Right cardiac atrium (tissue), 5 donors: Measurements from ENCODE around the gene KLHL21. TPM values are rescaled to one million over a fixed set of nuclear protein-coding genes. Genes with fewer than 3 reads are reported as not detected.
"Not testable (repeated sequence)": the region's sequence is repeated elsewhere in the genome, so short reads cannot be mapped to it uniquely, and the experiment has no call there.

Experiments
- ATAC-seq, 2 donors: fragments of 200-7000 bp; cut with Tn5 transposase; one replicate each; pipeline versions ENCODE4 v1.8.0 to v1.9.1; 2020; ENCODE audit warnings: moderate library complexity in 2 of 2, mild to moderate bottlenecking in 1 of 2
- DNase-seq, 3 donors: peaks; one replicate each; pipeline ENCODE4 v3.0.0-alpha.2; 2020
- H3K27ac ChIP-seq: one replicate; pipeline ENCODE4 v1.5.1; 2013; ENCODE audit warnings: mild to moderate bottlenecking, low read length, control low read depth, moderate library complexity
- H3K27me3 ChIP-seq: one replicate; pipeline ENCODE4 v1.6.1; 2013; ENCODE audit not compliant: control insufficient read depth, insufficient read depth
- H3K4me1 ChIP-seq: one replicate; pipeline ENCODE4 v1.6.1; 2013; ENCODE audit warnings: low read length; ENCODE audit not compliant: control insufficient read depth, insufficient read depth
- H3K4me3 ChIP-seq: one replicate; pipeline ENCODE4 v1.5.1; 2013; ENCODE audit warnings: low read length, control low read depth
- H3K9me3 ChIP-seq: one replicate; pipeline ENCODE4 v1.6.1; 2013; ENCODE audit warnings: low read length; ENCODE audit not compliant: control insufficient read depth
- WGBS: extraction: QIAGEN DNeasy Blood & Tissue Kit; methylation state at CpG from one replicate; pipeline ENCODE4 v1.1.7; 2013; 5-methylcytosine and 5-hydroxymethylcytosine counted together
- intact Hi-C, 4 donors: fragments of 100-400 bp; cut with DNase I; formaldehyde crosslinking; loops; one replicate each; pipeline versions ENCODE4 v1.11.0 to v1.14.0; 2022 to 2023
- long read RNA-seq, 4 donors: library from polyadenylated mRNA; unstranded; transcript quantifications; one replicate each; pipeline ENCODE4 v2.0.0, GENCODE V29; 2020 to 2021
- polyA plus RNA-seq: library from polyadenylated mRNA; stranded (reverse); fragments of 200-250 nt; gene quantifications from one replicate; pipeline ENCODE4 v1.2.3, GENCODE V29; 2013
- total RNA-seq, 4 donors: library from RNA; stranded (reverse); fragmentation: NEBNext Ultra II Directional; extraction: Animal tissue kit (Norgen Biotek cat#: 25700); gene quantifications; one replicate each; pipeline ENCODE4 v1.2.1, GENCODE V29; 2021
- donor health status: healthy with polysubstance abuse.
- donor health status: DM: no; HTN: yes; CAD: no.
- donor health status: DM: no; HTN: no; CAD: no.
- donor health status: DM: no; HTN: yes; CAD: no; lungs with severe emphysema.
- donor health status: DM: yes; HTN: yes; CAD: no.

KLHL21 gene, protein sequence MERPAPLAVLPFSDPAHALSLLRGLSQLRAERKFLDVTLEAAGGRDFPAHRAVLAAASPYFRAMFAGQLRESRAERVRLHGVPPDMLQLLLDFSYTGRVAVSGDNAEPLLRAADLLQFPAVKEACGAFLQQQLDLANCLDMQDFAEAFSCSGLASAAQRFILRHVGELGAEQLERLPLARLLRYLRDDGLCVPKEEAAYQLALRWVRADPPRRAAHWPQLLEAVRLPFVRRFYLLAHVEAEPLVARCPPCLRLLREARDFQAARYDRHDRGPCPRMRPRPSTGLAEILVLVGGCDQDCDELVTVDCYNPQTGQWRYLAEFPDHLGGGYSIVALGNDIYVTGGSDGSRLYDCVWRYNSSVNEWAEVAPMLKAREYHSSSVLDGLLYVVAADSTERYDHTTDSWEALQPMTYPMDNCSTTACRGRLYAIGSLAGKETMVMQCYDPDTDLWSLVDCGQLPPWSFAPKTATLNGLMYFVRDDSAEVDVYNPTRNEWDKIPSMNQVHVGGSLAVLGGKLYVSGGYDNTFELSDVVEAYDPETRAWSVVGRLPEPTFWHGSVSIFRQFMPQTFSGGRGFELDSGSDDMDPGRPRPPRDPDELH
- 10 to 100 TPM; 54.9 to 71.3 (median 65.9) TPM for total RNA-seq
- 57.7 TPM for polyA plus RNA-seq
- long read RNA-seq, donor 1, full-length matches to known transcripts = 99 of 176 reads
- long read RNA-seq, donor 1, partial matches to known transcripts = 12 of 176 reads
- long read RNA-seq, donor 1, other reads (novel, unspliced or antisense) = 65 of 176 reads
- long read RNA-seq, donor 2, full-length matches to known transcripts = 238 of 276 reads
- long read RNA-seq, donor 2, partial matches to known transcripts = 33 of 276 reads
- long read RNA-seq, donor 2, other reads (novel, unspliced or antisense) = 5 of 276 reads
- long read RNA-seq, donor 3, full-length matches to known transcripts = 355 of 445 reads
- long read RNA-seq, donor 3, partial matches to known transcripts = 25 of 445 reads
- long read RNA-seq, donor 3, other reads (novel, unspliced or antisense) = 65 of 445 reads
- long read RNA-seq, donor 4, full-length matches to known transcripts = 183 of 221 reads
- long read RNA-seq, donor 4, partial matches to known transcripts = 10 of 221 reads
- long read RNA-seq, donor 4, other reads (novel, unspliced or antisense) = 28 of 221 reads

DNA sequence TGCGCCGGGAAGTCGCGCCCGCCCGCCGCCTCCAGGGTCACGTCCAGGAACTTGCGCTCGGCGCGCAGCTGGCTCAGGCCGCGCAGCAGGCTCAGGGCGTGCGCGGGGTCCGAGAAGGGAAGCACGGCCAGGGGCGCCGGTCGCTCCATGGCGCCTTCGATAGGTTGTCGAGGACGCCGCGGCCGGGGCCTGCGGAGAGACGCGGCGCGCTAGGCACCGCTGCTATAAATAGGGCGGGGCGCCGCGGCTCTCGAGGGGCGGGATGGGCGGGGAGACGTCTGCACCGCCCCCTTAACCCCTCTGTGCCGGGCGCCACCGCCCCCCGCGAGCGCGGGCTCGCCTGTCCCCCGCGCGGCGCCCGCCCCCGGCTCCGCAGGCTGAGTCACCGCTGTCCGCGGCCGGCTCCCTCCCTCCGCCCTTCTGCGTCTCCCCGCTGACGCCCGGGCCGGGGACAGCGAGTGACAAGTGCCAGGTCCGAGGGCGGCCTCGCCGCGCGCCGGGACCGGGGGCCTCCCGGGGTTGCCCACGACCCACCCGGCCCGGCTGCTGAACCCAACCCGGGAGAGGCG, at the start of gene KLHL21:
TSS of gene KLHL21 (minus strand) at position 201 of the 569 bp plus-strand sequence. CDS start at position 149, 52 bp downstream.
- DNase-seq (peak; percentile 93 to 97 (median 96)), ATAC-seq (peak; percentile 86 to 87)
- Histone ChIP-seq H3K27me3 (no peaks in the 10 kb centered on the region), H3K9me3 (no peaks in the 10 kb centered on the region), H3K4me1 (peaks cover 12% of the 10 kb centered on the region), H3K27ac (peak within 1 kb of the TSS; percentile 94), H3K4me3 (peak within 1 kb of the TSS; percentile 73)
- intact Hi-C loops = no loop called here
- WGBS = under 1% methylated on average over 84 of the region's 84 CpGs

DNA sequence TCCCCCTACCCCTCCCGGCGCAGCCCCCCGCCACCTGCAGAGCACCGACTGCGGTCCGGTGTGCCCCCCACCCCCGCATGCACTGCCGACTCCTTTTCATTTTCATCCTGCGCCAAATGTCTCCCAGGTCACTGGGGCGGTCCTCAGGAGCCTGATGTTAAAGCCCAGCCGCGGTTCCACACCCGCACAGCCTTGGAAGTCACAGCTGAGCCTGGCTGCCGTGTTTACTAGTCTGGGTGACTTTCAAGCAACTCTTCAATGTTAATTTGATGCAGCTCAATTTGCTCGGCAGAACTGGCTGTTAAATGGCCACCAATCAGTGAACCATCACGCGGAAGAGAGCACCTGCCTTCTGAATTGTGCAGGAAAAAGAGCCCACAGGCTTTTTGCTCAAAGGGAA, 49.2 kb upstream of the KLHL21 start:
- Histone ChIP-seq H3K27ac (no peak overlapping the region), H3K4me3 (no peak overlapping the region), H3K9me3 (no peaks in the 10 kb centered on the region), H3K27me3 (no peaks in the 10 kb centered on the region), H3K4me1 (no peaks in the 10 kb centered on the region)
- intact Hi-C loops = no loop called here
- ATAC-seq (no peak), DNase-seq (no peak)
- WGBS = 92% methylated on average over 17 of the region's 17 CpGs

DNA sequence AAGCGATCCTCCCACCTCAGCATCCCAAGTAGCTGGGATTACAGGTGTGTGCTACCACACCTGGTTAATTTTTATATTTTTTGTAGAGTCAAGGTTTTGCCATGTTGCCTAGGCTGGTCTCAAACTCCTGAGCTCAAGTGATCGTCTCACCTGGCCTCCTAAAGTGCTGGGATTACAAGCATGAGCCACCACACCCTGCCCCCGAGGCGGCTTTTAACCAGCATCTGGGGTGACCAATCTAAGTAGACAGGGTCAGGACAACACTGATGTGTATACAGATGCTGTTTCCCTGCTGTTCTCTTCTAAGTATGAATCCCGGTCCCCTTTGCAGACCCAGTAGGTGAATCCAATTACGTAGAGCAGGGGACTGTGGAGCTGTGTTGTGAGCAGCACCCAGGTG, 45.9 kb upstream of the KLHL21 start:
- no peaks in the 10 kb centered on the region for H3K27me3 ChIP-seq
- DNase-seq (no peak), ATAC-seq (no peak)
- H3K4me3 ChIP-seq = no peak overlapping the region
- no peak overlapping the region for H3K27ac ChIP-seq
- no peaks in the 10 kb centered on the region for H3K9me3 ChIP-seq
- intact Hi-C loops = loop anchor here in 2 of 4 donors (5.0 kb wide), 2 partner anchors 96 to 161 kb away; partner anchors contain the start of gene NOL9 (in 1 of the 2)
- no peaks in the 10 kb centered on the region for H3K4me1 ChIP-seq
- 94% methylated on average over 6 of the region's 6 CpGs for WGBS

DNA sequence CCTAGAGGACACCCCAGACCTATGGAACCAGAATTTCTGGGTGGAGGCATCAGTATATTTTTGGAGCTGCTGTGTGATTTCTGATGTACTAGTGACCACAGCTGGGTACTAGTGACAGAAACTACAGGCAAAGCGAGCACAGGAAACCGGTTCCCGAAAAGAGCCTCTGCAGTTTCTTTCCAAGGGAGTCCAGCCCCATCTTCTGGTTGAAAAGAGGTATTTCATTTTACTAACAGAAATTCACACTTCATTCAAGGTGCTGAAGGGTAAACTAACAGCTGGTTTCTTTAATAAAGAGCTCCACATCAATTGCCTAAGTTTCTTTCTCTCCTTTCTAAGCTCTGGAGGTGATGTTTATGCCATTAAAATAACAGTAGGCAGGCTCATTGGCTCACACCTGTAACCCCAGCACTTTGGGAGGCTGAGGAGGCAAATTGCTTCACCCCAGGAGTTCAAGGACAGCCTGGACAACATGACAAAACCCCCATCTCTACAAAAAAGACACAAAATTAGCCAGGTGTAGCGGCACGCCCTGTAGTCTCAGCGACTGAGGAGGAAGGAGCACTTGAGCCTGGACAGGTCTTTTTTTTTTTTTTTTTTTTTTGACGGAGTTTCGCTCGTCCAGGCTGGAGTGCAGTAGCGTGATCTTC, 44.0 kb upstream of the KLHL21 start:
- no peaks in the 10 kb centered on the region for H3K9me3 ChIP-seq
- WGBS = 63% methylated on average over 10 of the region's 10 CpGs
- intact Hi-C loops = loop anchor here in 2 of 4 donors (5.0 kb wide), 2 partner anchors 94 to 159 kb away; partner anchors contain the start of gene NOL9 (in 1 of the 2)

DNA sequence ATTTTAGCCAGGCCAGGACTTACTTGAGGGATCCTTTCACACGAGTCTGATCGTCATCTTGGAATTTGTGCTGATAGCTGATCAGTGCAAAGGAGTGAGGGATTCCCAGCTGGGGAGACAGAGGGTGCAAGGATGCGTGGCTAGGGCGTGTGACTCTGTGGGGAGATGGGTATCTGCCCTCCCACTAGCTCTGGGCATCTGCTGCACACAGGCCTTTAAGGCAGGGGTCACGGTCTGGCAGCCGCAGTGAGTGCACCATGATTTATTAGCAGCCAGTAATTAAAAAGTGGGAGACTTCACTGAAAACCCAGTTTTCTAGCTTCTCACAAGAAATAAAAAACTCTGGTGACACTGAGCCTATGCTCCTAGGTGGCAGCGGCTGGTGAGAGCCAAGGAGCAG, 42.3 kb upstream of the KLHL21 start:
- DNase-seq = no peak
- no peak overlapping the region for H3K27ac ChIP-seq
- intact Hi-C loops = loop anchor here in 2 of 4 donors (5.0 kb wide), 2 partner anchors 93 to 158 kb away; partner anchors contain the start of gene NOL9 (in 1 of the 2)
- H3K4me1 ChIP-seq = no peaks in the 10 kb centered on the region
- H3K27me3 ChIP-seq = no peaks in the 10 kb centered on the region
- no peaks in the 10 kb centered on the region for H3K9me3 ChIP-seq
- no peak for ATAC-seq
- H3K4me3 ChIP-seq = no peak overlapping the region
- WGBS = 93% methylated on average over 7 of the region's 7 CpGs

More for the DNA sequence above, 44.0 kb upstream of the KLHL21 start:
- Histone ChIP-seq H3K27ac (no peak overlapping the region), H3K4me1 (no peaks in the 10 kb centered on the region), H3K27me3 (no peaks in the 10 kb centered on the region), H3K4me3 (no peak overlapping the region)
- peak; percentile 56 to 58 for ATAC-seq
- DNase-seq = no peak

DNA sequence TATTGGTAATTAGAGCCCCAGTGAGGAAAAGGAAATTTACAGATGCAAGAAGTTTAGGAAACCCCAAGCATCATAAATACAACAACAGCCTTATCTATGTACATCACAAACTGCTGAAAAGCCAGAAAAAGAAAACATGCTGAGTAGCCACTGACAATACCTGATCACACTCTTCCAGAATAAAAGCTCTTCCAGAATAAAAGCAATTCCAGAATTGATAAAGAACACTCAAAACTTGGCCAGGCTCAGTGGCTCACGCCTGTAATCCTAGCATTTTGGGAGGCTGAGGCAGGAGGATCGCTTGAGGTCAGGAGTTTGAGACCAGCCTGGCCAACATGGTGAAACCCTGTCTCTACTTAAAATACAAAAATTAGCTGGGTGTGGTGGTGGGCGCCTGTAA, 38.2 kb upstream of the KLHL21 start:
- intact Hi-C loops = not testable (repeated sequence)
- WGBS = 96% methylated on average over 3 of the region's 3 CpGs

DNA sequence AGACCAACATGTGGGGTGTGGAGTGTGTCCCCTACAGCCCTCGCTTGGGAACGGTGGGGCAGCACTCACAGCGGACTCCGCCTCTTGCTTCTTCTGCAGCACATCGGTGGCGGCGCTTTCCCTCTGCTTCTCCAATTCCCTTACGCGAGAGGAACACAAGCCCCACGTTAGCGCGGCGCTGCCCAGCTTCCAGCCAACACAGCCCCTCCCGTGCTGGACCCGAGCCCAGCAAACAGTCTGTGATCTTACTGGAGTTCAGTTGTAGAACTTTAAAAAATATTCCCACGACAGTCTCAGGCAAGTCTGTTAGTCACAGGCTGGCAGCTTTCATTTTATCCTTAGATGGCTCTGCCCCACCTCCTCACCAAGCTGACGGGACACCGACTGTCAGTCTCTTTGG, 35.6 kb upstream of the KLHL21 start:
- peak; percentile 83 to 84 for ATAC-seq
- H3K9me3 ChIP-seq = no peaks in the 10 kb centered on the region
- H3K4me1 ChIP-seq = no peaks in the 10 kb centered on the region
- WGBS = 52% methylated on average over 18 of the region's 18 CpGs
- intact Hi-C loops = loop anchor here in 2 of 4 donors (5.0 to 10.0 kb wide), 2 partner anchors 83 to 86 kb away; partner anchors contain the start of genes NOL9 (in 2 of the 2) and TAS1R1 (in 1 of the 2)
- peak overlapping the region; percentile 31 for H3K27ac ChIP-seq
- peak; percentile 94 to 98 (median 96) for DNase-seq
- no peaks in the 10 kb centered on the region for H3K27me3 ChIP-seq
- H3K4me3 ChIP-seq = no peak overlapping the region

More for the DNA sequence above, 38.2 kb upstream of the KLHL21 start:
- DNase-seq, ATAC-seq, H3K4me3 ChIP-seq, H3K27ac ChIP-seq, H3K27me3 ChIP-seq, H3K4me1 ChIP-seq, H3K9me3 ChIP-seq: not testable (repeated sequence)

DNA sequence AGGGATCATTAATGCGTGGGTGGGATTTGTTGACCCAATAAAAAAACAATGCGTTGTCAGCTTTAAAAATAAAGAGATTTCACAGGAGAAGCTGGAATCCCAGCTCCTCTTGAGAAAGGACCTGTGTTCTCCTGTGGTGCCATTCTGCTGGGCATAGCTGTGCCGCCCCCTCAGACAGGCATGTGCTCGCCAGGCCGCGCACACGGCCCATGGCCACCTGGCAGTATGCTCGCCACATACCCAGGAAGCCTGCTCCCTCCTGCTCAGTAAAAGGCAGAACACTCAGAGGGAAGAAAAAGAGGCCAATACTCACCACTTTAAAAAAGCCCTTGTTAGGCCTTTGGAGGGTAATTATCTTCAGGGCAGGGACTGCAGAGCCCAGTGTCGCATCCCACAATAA, 35.1 kb upstream of the KLHL21 start:
- Histone ChIP-seq H3K27ac (peak overlapping the region; percentile 38), H3K4me3 (no peak overlapping the region), H3K4me1 (no peaks in the 10 kb centered on the region), H3K9me3 (no peaks in the 10 kb centered on the region), H3K27me3 (no peaks in the 10 kb centered on the region)
- 86% methylated on average over 9 of the region's 9 CpGs for WGBS
- intact Hi-C loops = loop anchor here in 2 of 4 donors (5.0 to 10.0 kb wide), 2 partner anchors 83 to 85 kb away; partner anchors contain the start of genes NOL9 (in 2 of the 2) and TAS1R1 (in 1 of the 2)
- DNase-seq (peak in 1 of 3 donors; percentile 59), ATAC-seq (peak in 1 of 2 donors; percentile 1)

DNA sequence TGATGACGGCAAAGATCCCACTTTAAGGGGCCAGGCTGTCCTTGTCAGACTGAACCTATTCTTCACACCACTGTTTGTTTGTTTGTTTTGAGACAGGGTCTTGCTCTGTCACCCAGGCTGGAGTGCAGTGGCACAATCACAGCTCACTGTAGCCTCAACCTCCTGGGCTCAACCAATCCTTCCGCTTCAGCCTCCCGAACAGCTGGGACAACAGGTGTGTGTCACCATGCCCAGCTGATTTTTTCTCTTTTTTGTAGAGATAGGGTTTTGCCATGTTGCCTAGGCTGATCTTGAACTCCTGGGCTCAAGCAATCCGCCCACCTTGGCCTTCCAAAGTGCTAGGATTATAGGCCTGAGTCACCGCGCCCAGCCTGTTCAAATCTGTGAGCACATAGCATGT, 34.1 kb upstream of the KLHL21 start:
- H3K9me3 ChIP-seq, H3K4me1 ChIP-seq, H3K4me3 ChIP-seq, H3K27me3 ChIP-seq, H3K27ac ChIP-seq, ATAC-seq: not testable (repeated sequence)
- intact Hi-C loops = loop anchor here in 2 of 4 donors (5.0 to 10.0 kb wide), 2 partner anchors 82 to 84 kb away; partner anchors contain the start of genes NOL9 (in 2 of the 2) and TAS1R1 (in 1 of the 2)
- WGBS = 85% methylated on average over 6 of the region's 6 CpGs
- DNase-seq = peak in 1 of 3 donors; percentile 11
